ENCODE measurements around the gene OTOP2. TPM values are rescaled to one million over a fixed set of nuclear protein-coding genes. Genes with fewer than 3 reads are reported as not detected.
"Not testable (repeated sequence)": the region's sequence is repeated elsewhere in the genome, so short reads cannot be mapped to it uniquely, and the experiment has no call there.

OTOP2 gene
- total RNA-seq, 1 experiment from 2014 or later = not detected

GRCh38 chr17:74951680-74952421 lies 27.8 kb downstream of the OTOP2 start:
- DNase-seq (ENCODE audit: low spot score) = no peak

- no peak for DNase-seq (ENCODE audit: low spot score)
Observed at GRCh38 chr17:74952431-74953133, 28.5 kb downstream of the OTOP2 start.

GRCh38 chr17:74953134-74953687 lies 29.1 kb downstream of the OTOP2 start:
- DNase-seq (ENCODE audit: low spot score) = no peak

- no peak for DNase-seq (ENCODE audit: low spot score)
Observed at GRCh38 chr17:74954115-74954514, 30.0 kb downstream of the OTOP2 start.

GRCh38 chr17:74954665-74955421 lies 30.8 kb downstream of the OTOP2 start:
- DNase-seq (ENCODE audit: low spot score) = no peak

- no peak for DNase-seq (ENCODE audit: low spot score)
Observed at GRCh38 chr17:74956093-74956492, 32.0 kb downstream of the OTOP2 start.

GRCh38 chr17:74957935-74958740 lies 34.1 kb downstream of the OTOP2 start:
- DNase-seq (ENCODE audit: low spot score) = peak; percentile 68

- DNase-seq (ENCODE audit: low spot score) = no peak
Observed at GRCh38 chr17:74959826-74960515, 35.9 kb downstream of the OTOP2 start.

GRCh38 chr17:74960570-74961342 lies 36.7 kb downstream of the OTOP2 start:
- DNase-seq (ENCODE audit: low spot score) = peak; percentile 81

GRCh38 chr17:74961657-74962350 lies 37.7 kb downstream of the OTOP2 start:
- peak; percentile 91 for DNase-seq (ENCODE audit: low spot score)

- DNase-seq (ENCODE audit: low spot score) = no peak
Observed at GRCh38 chr17:74962622-74963394, 38.7 kb downstream of the OTOP2 start.

GRCh38 chr17:74963656-74964055 lies 39.6 kb downstream of the OTOP2 start:
- no peak for DNase-seq (ENCODE audit: low spot score)

- DNase-seq (ENCODE audit: low spot score) = no peak
Observed at GRCh38 chr17:74964246-74964761, 40.2 kb downstream of the OTOP2 start.

GRCh38 chr17:74964988-74965622 lies 41.0 kb downstream of the OTOP2 start:
- DNase-seq (ENCODE audit: low spot score) = no peak

- peak; percentile 80 for DNase-seq (ENCODE audit: low spot score)
Observed at GRCh38 chr17:74968361-74968780, 44.3 kb downstream of the OTOP2 start.

GRCh38 chr17:74969501-74969900 lies 45.4 kb downstream of the OTOP2 start:
- not testable (repeated sequence) for DNase-seq (ENCODE audit: low spot score)

GRCh38 chr17:74970395-74970794 lies 46.3 kb downstream of the OTOP2 start:
- no peak for DNase-seq (ENCODE audit: low spot score)

All from HT-29 (cell line).